Caki2 (cell line): ENCODE measurements around the gene CKAP2L. TPM values are rescaled to one million over a fixed set of nuclear protein-coding genes. Genes with fewer than 3 reads are reported as not detected.
A peak's percentile ranks its signal among the peaks of the same experiment; 100 is the strongest.

Experiments used
- DNase-seq: peaks from one replicate; pipeline ENCODE4 v3.0.0-alpha.2; 2015; ENCODE audit warnings: low read depth
- in situ Hi-C: cut with HindIII; loops from 2 replicates; pipeline ENCODE4 v1.10.0; 2016; ENCODE audit warnings: low sequenced_read_pairs, low pct_unique_long_range_greater_than_20kb, mixed read lengths
- total RNA-seq: library from RNA; depleted of rRNA; stranded (reverse); fragments of >200 nt; shearing (Covaris generic); gene quantifications from 2 replicates; pipeline ENCODE4 v1.2.3, GENCODE V29; 2014; ENCODE audit warnings: low replicate concordance

CKAP2L gene
- total RNA-seq, 1 experiment from 2014 or later: 15.3 TPM

DNA sequence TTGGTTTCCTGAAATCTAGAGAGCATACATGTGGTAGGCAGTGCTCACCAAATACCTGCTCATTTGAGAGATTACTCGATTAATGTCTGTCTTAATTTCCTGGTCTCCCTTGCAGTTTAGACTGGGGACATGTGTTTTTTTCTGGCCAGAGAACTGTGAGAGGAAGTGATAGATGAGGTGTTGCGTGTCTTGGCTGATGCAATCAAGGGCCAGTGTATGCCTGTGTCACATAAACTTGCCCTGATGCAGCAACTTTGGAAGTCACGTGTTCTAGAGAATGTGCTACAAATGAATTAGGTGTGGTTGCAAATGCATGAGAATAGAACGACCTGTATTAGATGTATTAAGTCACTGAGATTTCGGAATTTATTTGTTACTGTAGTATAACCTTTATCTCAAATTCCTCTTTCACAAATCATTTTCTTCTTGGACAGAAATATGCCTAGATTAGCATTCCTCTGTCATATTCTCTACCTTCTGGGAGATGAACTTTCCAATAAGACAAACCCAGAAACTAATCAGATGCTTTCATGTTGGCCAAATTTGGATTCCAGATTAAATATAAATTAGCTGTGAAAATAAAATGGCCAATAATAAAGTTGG is 29.8 kb upstream of the CKAP2L start:
- DNase-seq: peak; percentile 67
- in situ Hi-C loops: no loop called here

DNA sequence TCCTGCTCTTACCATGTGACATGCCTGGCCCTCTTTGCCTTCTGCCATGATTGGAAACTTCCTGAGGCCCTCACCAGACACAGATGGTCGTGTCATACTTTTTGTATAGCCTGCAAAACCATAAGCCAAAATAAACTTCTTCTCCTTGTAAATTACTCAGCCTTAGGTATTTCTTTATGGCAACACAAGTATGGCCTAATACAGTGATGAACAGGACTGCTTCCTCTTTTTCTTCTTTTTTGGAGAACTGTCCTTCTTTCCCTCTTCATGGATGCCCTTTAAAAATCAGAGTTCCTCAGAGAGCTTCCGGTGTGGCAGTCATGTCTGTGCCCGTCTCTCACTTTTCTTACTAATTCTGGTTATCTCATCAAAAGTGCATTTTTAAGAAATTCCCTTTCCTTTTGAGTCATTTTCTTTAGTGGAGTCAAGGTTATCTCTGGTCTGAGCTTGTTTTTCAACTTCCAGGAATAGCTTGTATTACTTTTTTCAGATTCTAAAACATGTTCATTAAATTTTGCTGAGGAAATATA is 29.1 kb upstream of the CKAP2L start:
- DNase-seq: no peak
- in situ Hi-C loops: no loop called here

DNA sequence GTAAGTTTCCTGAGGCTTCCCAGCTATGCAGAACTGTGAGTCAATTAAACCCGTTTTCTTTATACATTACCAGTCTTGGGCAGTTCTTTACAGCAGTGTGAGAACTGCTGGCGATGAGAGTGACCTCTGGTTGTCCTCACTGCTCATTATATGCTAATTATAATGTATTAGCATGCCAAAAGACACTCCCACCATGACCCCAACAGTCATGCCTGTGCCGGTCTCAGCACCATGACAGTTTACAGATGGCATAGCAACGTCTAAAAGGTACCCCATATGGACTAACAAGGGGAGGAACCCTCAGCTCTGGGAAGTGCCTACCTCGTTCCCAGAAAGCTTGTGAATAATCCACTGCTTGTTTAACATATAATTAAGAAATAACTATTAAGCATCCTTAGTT is 28.0 kb upstream of the CKAP2L start:
- in situ Hi-C loops: no loop called here

DNA sequence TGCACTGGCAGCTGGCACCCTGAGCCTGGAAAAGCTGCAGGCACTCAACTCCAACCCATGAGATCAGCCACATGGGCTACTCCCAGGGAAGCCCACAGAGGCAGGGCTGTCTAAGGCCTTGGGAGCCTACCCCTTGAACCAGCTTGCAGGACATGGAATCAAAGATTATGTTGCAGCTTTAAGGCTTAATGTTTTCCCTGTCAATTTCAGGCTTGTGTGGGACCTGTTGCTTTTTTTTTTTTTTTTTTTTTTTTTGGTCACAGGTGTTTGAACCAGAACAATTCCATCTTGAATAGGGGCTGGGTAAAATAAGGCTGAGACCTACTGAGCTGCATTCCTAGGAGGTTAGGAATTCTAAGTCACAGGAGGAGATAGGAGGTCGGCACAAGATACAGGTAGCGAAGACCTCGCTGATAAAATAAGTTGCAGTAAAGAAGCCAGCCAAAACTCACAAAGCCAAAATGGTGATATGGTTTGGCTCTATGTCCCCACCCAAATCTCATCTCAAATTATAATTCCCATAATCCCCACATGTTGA is 27.4 kb upstream of the CKAP2L start:
- DNase-seq: no peak
- in situ Hi-C loops: no loop called here

More for the DNA sequence above, 28.0 kb upstream of the CKAP2L start:
- no peak for DNase-seq

DNA sequence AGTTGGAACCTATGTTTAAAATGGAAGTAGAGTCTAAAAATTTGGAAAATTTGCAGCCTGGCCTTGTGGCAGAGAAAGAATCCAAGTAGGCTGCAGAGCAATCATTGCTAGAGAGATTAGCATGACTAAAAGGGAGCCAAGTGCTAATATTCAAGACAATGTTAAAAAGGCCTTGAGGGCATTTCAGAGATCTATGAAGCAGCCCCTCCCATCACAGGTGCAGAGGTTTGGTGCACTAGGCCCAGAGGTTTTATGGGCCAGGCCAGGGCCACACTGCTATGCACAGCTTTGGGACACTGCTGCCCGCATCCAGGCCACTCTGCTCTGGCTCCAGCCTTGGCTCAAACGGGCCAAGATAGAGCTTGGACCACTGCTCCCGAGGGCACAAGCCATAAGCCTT is 26.6 kb upstream of the CKAP2L start:
- in situ Hi-C loops: no loop called here
- DNase-seq: no peak

DNA sequence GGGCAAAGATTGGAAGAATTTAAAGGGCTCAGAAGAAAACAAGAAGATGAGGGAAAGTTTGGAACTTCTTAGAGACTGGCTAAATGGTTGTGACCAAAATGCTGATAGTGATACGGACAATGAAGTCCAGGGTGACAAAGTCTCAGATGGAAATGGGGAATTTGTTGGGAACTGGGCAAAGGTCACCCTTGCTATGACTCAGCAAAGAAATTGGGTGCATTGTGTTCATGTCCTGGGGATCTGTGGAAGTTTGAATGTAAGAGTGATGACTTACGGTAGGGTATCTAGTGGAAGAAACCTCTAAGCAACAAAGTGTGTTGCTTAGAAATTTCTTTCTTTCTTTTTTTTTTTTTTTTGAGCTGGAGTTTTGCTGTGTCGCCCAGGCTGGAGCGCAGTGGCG is 25.9 kb upstream of the CKAP2L start:
- no peak for DNase-seq
- in situ Hi-C loops: no loop called here

DNA sequence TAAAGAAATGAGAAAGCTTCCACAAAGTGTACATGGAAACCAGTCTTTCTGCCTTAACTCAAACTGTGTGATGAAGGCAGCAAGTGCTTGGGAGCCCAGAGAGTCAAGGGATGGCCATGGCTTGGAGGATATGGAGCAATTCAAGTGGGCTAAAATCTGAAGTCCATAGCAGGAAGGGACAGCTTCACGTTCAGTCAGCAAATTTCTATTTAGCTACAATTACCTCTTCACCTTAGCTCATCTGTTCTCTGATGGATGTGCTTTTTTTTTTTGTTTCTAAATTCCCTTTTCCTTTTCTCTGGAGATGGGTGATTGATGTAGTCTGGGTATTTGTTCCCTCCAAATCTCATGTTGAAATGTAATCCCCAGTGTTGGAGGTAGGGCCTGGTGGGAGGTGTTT is 24.8 kb upstream of the CKAP2L start:
- DNase-seq: no peak
- in situ Hi-C loops: no loop called here

DNA sequence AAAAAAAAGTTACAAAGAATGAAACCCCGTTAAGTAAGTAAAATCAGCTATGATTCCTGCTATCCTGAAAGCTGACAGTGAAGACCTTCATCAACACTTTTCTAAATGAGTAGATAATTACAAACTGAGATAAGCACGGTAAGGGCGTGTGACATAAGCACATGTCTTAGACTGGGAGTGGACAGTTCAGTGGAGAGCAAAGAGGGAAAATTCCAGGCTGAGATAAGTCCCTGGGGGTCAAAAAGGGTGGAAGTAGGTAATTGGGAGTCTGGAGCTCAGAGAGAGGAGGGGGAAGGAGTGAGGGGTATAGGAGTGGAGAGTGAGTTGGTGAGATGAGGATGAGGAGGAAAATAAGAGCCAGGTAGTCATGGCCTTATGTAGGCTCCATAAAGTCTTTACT is 24.2 kb upstream of the CKAP2L start:
- DNase-seq: no peak
- in situ Hi-C loops: no loop called here

DNA sequence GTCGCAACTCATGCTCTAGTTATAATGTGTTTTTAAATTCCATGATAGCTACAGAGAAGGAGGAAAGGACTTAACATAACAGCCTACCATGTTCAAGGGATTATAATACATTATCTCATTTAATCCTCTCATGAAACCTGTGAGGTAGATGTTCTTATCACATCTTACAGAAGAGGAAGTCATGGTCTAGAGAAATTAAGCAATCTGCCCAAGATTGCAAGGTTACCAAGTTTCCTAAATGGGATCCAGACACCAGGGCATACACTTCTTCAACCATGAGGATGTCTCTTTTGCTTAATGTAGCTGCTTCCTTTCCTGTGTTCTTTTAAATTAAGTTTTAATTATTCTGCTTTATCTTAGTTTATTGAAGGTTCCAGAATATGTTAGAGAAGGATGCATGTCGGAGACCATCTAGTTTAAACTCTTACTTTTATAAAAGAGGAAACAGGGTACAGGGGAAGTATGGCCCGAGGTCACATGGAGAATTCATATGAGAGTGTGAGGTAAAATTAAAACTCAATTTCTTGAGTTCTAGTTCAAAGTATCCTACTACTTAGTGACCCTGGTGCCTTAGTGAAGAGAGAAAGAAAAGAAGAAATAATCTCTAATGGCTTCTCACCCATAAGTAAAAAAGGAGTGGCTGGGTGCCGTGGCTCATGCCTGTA is 23.5 kb upstream of the CKAP2L start:
- no peak for DNase-seq
- in situ Hi-C loops: no loop called here

DNA sequence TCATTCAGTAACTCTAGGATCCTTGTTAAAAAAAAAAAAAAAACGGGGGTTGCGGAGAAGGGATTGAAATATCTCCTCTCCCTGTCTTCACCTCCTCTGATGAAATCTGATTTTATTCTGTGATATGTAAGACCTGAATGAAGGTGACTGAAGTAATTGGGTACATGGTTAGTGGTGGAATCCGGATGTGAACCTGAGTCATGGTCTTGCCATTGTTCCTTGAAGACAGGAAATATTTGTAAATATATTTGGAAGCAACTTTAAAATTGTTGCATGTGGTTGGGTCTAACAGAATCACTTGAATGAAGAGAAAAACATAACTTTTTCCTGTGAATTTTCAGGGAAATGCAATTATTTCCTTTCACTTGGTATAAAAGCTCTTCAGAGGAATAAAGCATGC is 22.9 kb upstream of the CKAP2L start:
- in situ Hi-C loops: no loop called here
- no peak for DNase-seq

DNA sequence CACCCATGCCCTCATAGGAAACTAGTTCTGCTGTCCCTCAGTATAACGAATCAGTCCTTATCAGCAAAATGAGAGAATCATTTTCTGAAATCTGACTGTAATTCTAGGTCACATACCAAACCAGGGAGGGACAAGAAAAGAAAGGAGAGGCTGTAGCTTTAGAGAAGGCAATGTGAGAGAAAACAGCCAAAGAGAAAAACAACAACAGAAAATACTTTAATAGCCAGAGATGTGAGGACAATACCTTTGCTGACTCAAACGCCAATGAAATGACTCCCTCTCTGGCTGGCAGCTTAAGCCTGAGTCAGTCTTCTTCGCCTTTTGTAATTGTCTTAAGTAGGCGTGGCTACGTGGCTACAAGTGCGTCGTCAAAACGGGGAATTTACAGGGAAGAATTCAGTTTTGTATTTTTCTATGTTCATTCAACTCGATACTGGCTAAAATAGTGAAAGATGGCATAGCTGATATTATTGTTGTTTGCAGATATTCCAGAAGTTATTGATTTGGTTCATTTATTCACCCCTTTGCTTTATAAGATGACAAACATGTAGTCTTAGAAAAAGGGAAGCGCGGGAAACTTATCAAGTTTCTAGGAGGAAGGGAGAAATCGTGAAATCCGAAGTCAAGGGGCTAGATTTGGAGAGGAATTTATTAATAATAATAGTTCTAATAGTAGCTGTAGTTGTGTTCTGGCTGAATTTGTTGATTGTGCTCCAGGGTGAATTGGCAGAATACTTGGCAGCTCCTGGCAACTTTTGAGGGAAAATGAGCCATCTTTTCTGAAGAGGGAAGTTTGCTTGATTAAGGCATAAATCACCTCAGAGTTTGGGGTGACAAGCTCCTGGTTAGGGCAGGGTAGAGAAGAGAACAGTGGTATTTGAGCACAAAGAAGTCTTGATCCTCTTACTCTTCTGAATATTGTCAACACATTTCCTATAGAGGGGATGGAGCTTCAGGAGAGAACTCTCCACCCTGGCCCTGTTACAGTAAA is 20.1 kb upstream of the CKAP2L start, which contains the start of gene IL1A:
TSS of gene IL1A (minus strand) at position 295 of the 991 bp plus-strand sequence. CDS start 723 bp downstream, outside the sequence.
- in situ Hi-C loops: no loop called here
- peak; percentile 68 for DNase-seq

DNA sequence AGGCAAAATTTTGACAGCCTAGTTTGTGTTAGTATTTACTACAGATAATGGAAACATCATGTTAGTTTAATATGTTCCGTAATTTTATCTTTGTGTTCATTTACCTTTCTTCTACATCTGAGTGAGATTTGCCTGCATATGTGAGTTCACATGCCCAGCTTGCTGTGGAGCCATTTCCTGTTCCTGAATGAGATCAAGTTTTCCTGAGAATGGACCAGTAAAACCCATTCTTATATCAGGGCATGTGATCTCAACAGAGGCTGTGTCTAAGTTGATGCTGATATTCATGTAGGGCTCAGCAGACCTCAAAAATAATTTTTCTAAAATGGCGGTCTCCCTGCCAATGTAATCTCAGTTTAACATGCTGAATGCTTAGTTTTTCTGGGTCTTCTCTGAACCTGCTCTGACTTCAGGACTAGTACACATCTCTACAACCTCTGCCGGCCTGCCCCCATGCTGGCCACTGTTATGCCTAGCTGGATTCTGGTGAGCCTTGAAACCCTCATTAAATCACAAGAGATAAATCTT is 18.8 kb upstream of the CKAP2L start:
- in situ Hi-C loops: no loop called here
- DNase-seq: no peak

DNA sequence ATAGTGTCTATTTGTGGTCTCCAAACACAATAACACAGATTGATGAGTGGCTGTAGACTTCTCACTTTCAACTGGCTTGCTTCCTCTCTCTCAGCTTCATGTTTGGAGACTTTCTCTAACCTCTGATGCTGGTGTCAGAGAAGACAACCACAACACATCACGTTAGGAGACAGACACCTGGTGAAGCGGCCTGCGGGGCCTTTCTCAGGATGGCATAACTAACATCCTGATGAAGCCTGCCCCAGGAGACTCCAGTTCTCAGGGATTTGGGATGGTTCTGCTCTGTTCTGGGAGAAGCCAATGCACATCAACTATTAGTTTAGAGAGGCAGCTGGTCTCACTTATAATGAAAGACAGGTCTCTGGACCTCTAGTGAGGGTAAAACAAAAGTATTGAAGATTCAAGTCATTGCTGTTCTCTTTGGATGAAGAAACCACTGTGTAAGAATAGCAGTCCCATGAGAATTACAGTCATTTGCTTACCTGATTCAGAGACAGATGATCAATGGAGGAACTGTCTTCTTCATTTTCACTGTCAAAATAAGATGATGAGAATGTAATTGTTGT is 17.9 kb upstream of the CKAP2L start:
- in situ Hi-C loops: no loop called here

DNA sequence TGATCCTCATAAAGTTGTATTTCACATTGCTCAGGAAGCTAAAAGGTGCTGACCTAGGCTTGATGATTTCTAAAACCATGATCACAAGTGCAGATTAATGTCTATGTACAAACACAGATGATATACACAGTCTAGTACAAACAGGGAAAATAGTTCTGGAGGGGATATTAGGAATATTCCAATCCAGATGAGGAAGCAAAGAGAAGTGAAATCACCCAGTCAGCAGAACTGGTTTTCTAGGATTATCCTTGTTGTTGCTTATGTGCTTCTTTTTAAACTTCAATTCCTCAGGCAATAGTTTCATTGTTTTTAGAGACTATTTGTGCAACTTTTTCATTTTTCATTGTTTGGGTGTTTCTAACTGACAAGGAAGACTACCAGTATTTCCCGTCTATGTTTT is 15.2 kb upstream of the CKAP2L start:
- in situ Hi-C loops: no loop called here
- DNase-seq: no peak

More for the DNA sequence above, 17.9 kb upstream of the CKAP2L start:
- no peak for DNase-seq

DNA sequence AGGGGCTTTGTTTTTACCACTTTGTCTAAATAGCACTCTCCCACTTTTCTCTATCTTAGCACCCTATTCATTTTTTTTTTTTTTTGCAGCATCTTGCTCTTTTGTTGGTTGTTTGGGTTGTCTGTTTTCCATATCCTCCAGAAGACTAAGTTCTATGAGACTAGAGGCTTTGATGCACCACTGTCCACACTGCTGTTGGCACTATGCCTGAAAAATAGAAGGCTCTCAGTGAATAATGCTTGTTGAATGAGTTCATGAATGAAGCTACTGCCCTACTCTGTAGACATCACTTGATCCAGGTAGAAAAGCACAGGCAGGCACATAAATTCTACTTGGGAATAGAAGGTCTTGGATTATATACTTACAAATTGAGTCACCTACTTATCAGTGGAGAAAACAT is 12.6 kb upstream of the CKAP2L start:
- no peak for DNase-seq
- in situ Hi-C loops: no loop called here

DNA sequence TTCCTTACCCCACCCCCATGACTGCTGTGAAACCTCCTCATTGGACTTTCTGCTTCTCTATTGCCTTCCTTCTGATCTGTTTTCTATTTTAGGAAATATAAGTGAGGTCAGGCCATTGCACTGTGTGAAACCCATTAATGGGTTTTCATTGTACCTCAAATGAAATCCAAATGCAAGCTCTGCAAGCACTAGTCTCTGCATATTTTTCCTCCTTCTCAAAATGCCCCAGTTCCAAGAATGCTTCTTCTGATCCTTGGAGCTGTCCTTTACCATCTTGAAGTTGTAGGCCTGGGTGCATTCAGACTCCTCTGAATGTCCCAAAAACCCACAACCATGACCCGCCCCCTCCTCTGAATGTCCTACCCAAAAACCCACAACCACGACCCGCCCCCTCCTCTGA is 11.7 kb upstream of the CKAP2L start:
- DNase-seq: no peak
- in situ Hi-C loops: no loop called here

DNA sequence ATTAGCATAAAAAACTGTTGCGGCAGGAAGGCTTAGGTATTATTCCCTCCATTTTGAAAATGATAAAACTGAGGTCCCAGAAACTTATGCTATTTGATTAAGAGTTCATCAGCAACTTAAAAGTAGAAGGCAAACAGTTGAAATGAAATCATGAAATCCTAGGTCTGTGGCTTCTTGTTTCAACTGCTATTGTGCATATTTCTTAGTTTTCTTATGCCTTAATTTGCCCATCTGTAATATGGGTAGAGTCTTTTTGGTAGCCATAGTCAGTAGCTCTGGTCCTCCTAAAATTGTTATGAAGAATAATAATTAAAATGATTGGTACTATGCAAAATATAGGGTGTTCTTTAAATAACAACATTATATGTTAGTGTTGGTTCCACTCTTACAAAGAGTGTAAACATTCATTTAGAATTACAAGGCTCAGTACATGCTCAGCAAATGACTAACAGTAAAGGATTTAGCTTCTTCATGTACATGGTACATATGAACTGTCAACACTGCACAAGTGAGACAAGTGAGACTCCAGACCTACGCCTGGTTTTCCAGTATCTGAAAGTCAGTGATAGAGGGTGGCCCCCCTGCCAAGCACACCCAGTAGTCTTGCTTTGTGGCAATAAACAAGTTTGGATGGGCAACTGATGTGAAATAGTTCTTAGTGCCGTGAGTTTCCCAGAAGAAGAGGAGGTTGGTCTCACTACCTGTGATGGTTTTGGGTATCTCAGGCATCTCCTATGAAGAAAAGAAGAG is 10.3 kb upstream of the CKAP2L start:
- in situ Hi-C loops: no loop called here
- no peak for DNase-seq
